Measurements from ENCODE around the gene ABO.
"Not testable (repeated sequence)": the region's sequence is repeated elsewhere in the genome, so short reads cannot be mapped to it uniquely, and the experiment has no call there.

ABO gene

GRCh38 chr9:133286523-133286922 is 11.5 kb upstream of the ABO start:
- no peak for DNase-seq

- DNase-seq, result no peak
Measured at GRCh38 chr9:133285252-133285775, 10.3 kb upstream of the ABO start.

- DNase-seq, result no peak
Measured at GRCh38 chr9:133284362-133284761, 9.4 kb upstream of the ABO start.

GRCh38 chr9:133283255-133284032 is 8.4 kb upstream of the ABO start:
- DNase-seq, result not testable (repeated sequence)

GRCh38 chr9:133282464-133283238 is 7.7 kb upstream of the ABO start:
- peak; percentile 0 to 42 for DNase-seq

GRCh38 chr9:133280392-133280791 is 5.4 kb upstream of the ABO start:
- DNase-seq, result no peak

GRCh38 chr9:133278161-133279114 is 3.4 kb upstream of the ABO start:
- peak in 1 of 2 donors; percentile 9 for DNase-seq

- DNase-seq, result no peak
Measured at GRCh38 chr9:133277467-133277866, 2.5 kb upstream of the ABO start.

- DNase-seq, result no peak
Measured at GRCh38 chr9:133276923-133277322, 1.9 kb upstream of the ABO start.

GRCh38 chr9:133276001-133276884 is 1.2 kb upstream of the ABO start:
- DNase-seq, result no peak

- no peak for DNase-seq
Measured at GRCh38 chr9:133274236-133275104, 531 bp downstream of the ABO start.

GRCh38 chr9:133273819-133274218 is 1.2 kb downstream of the ABO start:
- DNase-seq, result no peak

- no peak for DNase-seq
Measured at GRCh38 chr9:133273098-133273497, 1.9 kb downstream of the ABO start.

GRCh38 chr9:133269537-133270362 is 5.3 kb downstream of the ABO start:
- DNase-seq, result no peak

- not testable (repeated sequence) for DNase-seq
Measured at GRCh38 chr9:133269136-133269535, 5.9 kb downstream of the ABO start.

GRCh38 chr9:133268335-133269056 is 6.5 kb downstream of the ABO start:
- DNase-seq, result no peak

GRCh38 chr9:133264235-133264764 is 10.7 kb downstream of the ABO start:
- no peak for DNase-seq

- no peak for DNase-seq
Measured at GRCh38 chr9:133263557-133263956, 11.4 kb downstream of the ABO start.

- no peak for DNase-seq
Measured at GRCh38 chr9:133262226-133262625, 12.8 kb downstream of the ABO start.
